Trophoblast cell (in vitro differentiated cells and primary cell): ENCODE measurements around the gene TSPAN31.

Experiments
- DNase-seq, 2 donors: peaks; one replicate each; pipeline ENCODE4 v3.0.0-alpha.2; 2016
- H2AFZ ChIP-seq: 2 replicates; pipeline ENCODE4 v1.6.1; 2013; ENCODE audit warnings: low read length, moderate library complexity, mild to moderate bottlenecking; ENCODE audit not compliant: insufficient read depth, poor library complexity
- H2AK5ac ChIP-seq: 2 replicates; pipeline ENCODE4 v1.6.1; 2013; ENCODE audit warnings: mild to moderate bottlenecking, low read length
- H2BK120ac ChIP-seq: 2 replicates; pipeline ENCODE4 v1.6.1; 2013; ENCODE audit warnings: low read length, mild to moderate bottlenecking, moderate library complexity; ENCODE audit not compliant: insufficient read depth, poor library complexity
- H2BK12ac ChIP-seq: 2 replicates; pipeline ENCODE4 v1.6.1; 2013; ENCODE audit warnings: mild to moderate bottlenecking, low read length, moderate library complexity
- H2BK5ac ChIP-seq: 2 replicates; pipeline ENCODE4 v1.6.1; 2013; ENCODE audit warnings: low read length, low read depth, moderate library complexity, mild to moderate bottlenecking; ENCODE audit not compliant: poor library complexity
- H3K14ac ChIP-seq: 2 replicates; pipeline ENCODE4 v1.6.1; 2013; ENCODE audit warnings: mild to moderate bottlenecking, low read length
- H3K18ac ChIP-seq: 2 replicates; pipeline ENCODE4 v1.6.1; 2013; ENCODE audit warnings: mild to moderate bottlenecking, low read length
- H3K23ac ChIP-seq: 2 replicates; pipeline ENCODE4 v1.6.1; 2013; ENCODE audit warnings: low read length
- H3K27ac ChIP-seq: 2 replicates; pipeline ENCODE4 v1.5.1; 2013; ENCODE audit warnings: low read depth, mild to moderate bottlenecking, inconsistent platforms, low read length, moderate library complexity
- H3K27me3 ChIP-seq: 2 replicates; pipeline ENCODE4 v1.6.1; 2013; ENCODE audit warnings: inconsistent platforms, mild to moderate bottlenecking, low read length, moderate library complexity; ENCODE audit not compliant: insufficient read depth
- H3K36me3 ChIP-seq, 2 experiments: 1 replicate in 1 of 2; 2 replicates in 1 of 2; pipeline ENCODE4 v1.6.1; 2013; ENCODE audit warnings: low read length in 2 of 2, mild to moderate bottlenecking in 2 of 2, moderate library complexity in 1 of 2; ENCODE audit not compliant: insufficient read depth in 2 of 2, control insufficient read depth in 1 of 2
- H3K4ac ChIP-seq: 2 replicates; pipeline ENCODE4 v1.6.1; 2013; ENCODE audit warnings: low read depth, mild to moderate bottlenecking, low read length, moderate library complexity
- H3K4me1 ChIP-seq, 2 experiments: 1 replicate in 1 of 2; 2 replicates in 1 of 2; pipeline ENCODE4 v1.6.1; 2013; ENCODE audit warnings: low read length in 2 of 2, mild to moderate bottlenecking in 2 of 2, moderate library complexity in 1 of 2; ENCODE audit not compliant: insufficient read depth in 2 of 2, control insufficient read depth in 1 of 2
- H3K4me2 ChIP-seq: 2 replicates; pipeline ENCODE4 v1.6.1; 2013; ENCODE audit warnings: inconsistent platforms, mild to moderate bottlenecking, low read length, moderate library complexity
- H3K4me3 ChIP-seq: 2 replicates; pipeline ENCODE4 v1.5.1; 2013; ENCODE audit warnings: mild to moderate bottlenecking, low read depth, low read length, inconsistent platforms
- H3K79me1 ChIP-seq: one replicate; pipeline ENCODE4 v1.6.1; 2013; ENCODE audit warnings: low read length
- H3K79me2 ChIP-seq: 2 replicates; pipeline ENCODE4 v1.6.1; 2013; ENCODE audit warnings: low read length, mild to moderate bottlenecking; ENCODE audit not compliant: control insufficient read depth, insufficient read depth, poor library complexity
- H3K9ac ChIP-seq: 2 replicates; pipeline ENCODE4 v1.6.1; 2013; ENCODE audit warnings: mild to moderate bottlenecking, low read length
- H3K9me3 ChIP-seq: 2 replicates; pipeline ENCODE4 v1.6.1; 2013; ENCODE audit warnings: low read depth, mild to moderate bottlenecking, control low read depth, inconsistent platforms, low read length; ENCODE audit not compliant: insufficient read depth
- H4K12ac ChIP-seq: 2 replicates; pipeline ENCODE4 v1.6.1; 2013; ENCODE audit warnings: low read depth, mild to moderate bottlenecking, low read length, moderate library complexity
- H4K8ac ChIP-seq: 2 replicates; pipeline ENCODE4 v1.6.1; 2013; ENCODE audit warnings: low read depth, mild to moderate bottlenecking, low read length, moderate library complexity
- H4K91ac ChIP-seq: one replicate; pipeline ENCODE4 v1.6.1; 2013; ENCODE audit warnings: low read depth, mild to moderate bottlenecking, low read length, moderate library complexity
- WGBS: extraction: QIAGEN DNeasy Blood & Tissue Kit; methylation state at CpG from one replicate; pipeline ENCODE4 v1.1.7; 2013; ENCODE audit warnings: missing lambda C conversion rate; ENCODE audit not compliant: insufficient read length, insufficient coverage; ENCODE audit errors: extremely low coverage; 5-methylcytosine and 5-hydroxymethylcytosine counted together

Gene TSPAN31

DNA sequence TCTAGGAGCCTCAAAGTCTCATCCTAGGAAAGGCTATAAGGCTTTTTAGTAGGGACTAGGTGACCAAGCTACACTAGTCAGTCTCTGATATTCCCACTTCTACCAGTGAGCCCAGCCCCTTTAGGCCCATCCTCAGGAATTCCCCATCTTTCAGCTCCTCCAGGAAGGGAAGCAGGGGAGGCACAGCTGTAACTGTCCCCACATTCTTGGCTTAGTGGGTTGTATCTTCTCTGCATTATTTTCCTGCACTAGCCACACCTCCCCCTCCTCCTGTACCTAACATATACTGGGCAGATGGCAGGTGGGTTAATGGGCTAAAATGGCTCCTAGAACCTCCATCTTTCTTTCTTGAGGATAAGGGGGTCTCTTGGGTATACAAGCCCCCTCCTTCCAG, 22.5 kb downstream of the TSPAN31 start:
- Histone ChIP-seq H2BK5ac (no peak overlapping the region), H3K18ac (no peak overlapping the region), H3K36me3 (peaks cover 12 to 13% of the 10 kb centered on the region in 2 experiments), H4K91ac (no peak overlapping the region), H3K79me1 (peaks cover 4% of the 10 kb centered on the region), H2AFZ (no peak overlapping the region), H2BK12ac (no peak overlapping the region), H3K4me1 (peaks cover 18 to 27% of the 10 kb centered on the region in 2 experiments), H3K27me3 (peaks cover 45% of the 10 kb centered on the region), H3K9ac (no peak overlapping the region), H3K4me2 (no peak overlapping the region), H3K79me2 (peaks cover 2% of the 10 kb centered on the region), H4K8ac (no peak overlapping the region), H3K4ac (no peak overlapping the region), H3K4me3 (no peak overlapping the region), H2BK120ac (no peak overlapping the region), H4K12ac (no peak overlapping the region), H3K27ac (no peak overlapping the region), H3K14ac (no peak overlapping the region), H3K23ac (no peak overlapping the region), H3K9me3 (peaks cover 6% of the 10 kb centered on the region), H2AK5ac (no peak overlapping the region)
- DNase-seq = no peak

DNA sequence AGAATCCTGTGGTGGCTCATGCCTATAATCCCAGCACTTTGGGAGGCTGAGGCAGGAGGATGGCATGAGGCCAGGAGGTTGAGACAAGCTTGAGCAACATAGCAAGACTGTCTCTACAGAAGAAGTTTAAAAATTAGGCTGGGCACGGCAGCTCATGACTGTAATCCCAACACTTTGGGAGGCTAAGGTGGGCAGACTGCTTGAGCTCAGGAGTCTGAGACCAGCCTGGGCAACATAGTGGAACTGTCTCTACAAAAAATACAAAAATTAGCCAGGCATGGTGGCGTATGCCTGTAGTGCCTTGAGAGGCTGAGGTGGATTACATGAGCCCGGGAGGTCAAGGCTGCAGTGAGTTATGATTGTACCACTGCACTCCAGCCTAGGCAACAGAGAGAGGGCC, 23.0 kb downstream of the TSPAN31 start:
- H3K4me2 ChIP-seq = no peak overlapping the region
- no peak overlapping the region for H3K4me3 ChIP-seq
- no peak overlapping the region for H2BK5ac ChIP-seq
- no peak overlapping the region for H2AK5ac ChIP-seq
- peaks cover 18 to 27% of the 10 kb centered on the region in 2 experiments for H3K4me1 ChIP-seq
- no peak overlapping the region for H3K4ac ChIP-seq
- H3K27ac ChIP-seq = no peak overlapping the region
- peaks cover 12 to 13% of the 10 kb centered on the region in 2 experiments for H3K36me3 ChIP-seq
- H2BK12ac ChIP-seq = no peak overlapping the region
- peaks cover 6% of the 10 kb centered on the region for H3K9me3 ChIP-seq
- H4K12ac ChIP-seq = no peak overlapping the region
- H3K9ac ChIP-seq = no peak overlapping the region
- H4K8ac ChIP-seq = no peak overlapping the region
- H3K14ac ChIP-seq = no peak overlapping the region
- no peak for DNase-seq
- peaks cover 9% of the 10 kb centered on the region for H3K79me1 ChIP-seq
- H4K91ac ChIP-seq = no peak overlapping the region
- H2AFZ ChIP-seq = no peak overlapping the region
- no CpG with 5 or more reads among the region's 3 CpGs for WGBS
- H3K79me2 ChIP-seq = peaks cover 6% of the 10 kb centered on the region
- H3K23ac ChIP-seq = no peak overlapping the region
- no peak overlapping the region for H3K18ac ChIP-seq
- peaks cover 44% of the 10 kb centered on the region for H3K27me3 ChIP-seq
- H2BK120ac ChIP-seq = no peak overlapping the region

- Histone ChIP-seq H2BK5ac (no peak overlapping the region), H4K12ac (no peak overlapping the region), H3K79me2 (peaks cover 7% of the 10 kb centered on the region), H4K91ac (no peak overlapping the region), H3K23ac (no peak overlapping the region), H3K27me3 (peaks cover 29% of the 10 kb centered on the region), H4K8ac (no peak overlapping the region), H3K9me3 (peaks cover 6% of the 10 kb centered on the region), H3K9ac (no peak overlapping the region), H2AFZ (no peak overlapping the region), H3K4me1 (peaks cover 18 to 28% of the 10 kb centered on the region in 2 experiments), H3K4me3 (no peak overlapping the region), H3K18ac (no peak overlapping the region), H2BK12ac (no peak overlapping the region), H2AK5ac (no peak overlapping the region), H3K4ac (no peak overlapping the region), H3K79me1 (peaks cover 11% of the 10 kb centered on the region), H3K36me3 (peaks cover 12 to 13% of the 10 kb centered on the region in 2 experiments), H3K27ac (no peak overlapping the region), H3K14ac (no peak overlapping the region), H2BK120ac (no peak overlapping the region), H3K4me2 (no peak overlapping the region)
- WGBS = no CpG with 5 or more reads among the region's 11 CpGs
- DNase-seq = no peak
Observed at GRCh38 chr12:57769594-57769993, 24.8 kb downstream of the TSPAN31 start.

DNA sequence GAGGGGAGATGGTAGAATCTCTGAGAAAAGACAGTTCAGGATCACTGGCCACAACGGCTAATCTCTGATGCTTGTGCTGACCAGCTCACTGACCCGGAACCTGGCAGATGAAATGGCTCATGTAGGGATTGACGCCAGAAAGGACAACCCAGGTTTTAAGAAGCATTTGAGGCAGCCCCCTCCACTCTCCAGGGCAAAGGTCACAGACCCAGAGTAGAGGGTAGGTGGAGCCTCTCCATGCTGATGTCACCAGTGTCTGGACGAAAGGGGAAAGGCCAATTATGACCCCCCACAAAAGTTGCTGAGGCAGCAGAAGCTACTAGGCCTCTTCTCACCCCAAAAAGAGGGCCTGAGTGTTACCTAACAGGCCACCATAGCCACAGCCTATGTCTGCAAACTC, 25.9 kb downstream of the TSPAN31 start:
- Histone ChIP-seq H4K8ac (no peak overlapping the region), H2AK5ac (no peak overlapping the region), H2BK12ac (no peak overlapping the region), H3K4me3 (no peak overlapping the region), H3K79me2 (peaks cover 7% of the 10 kb centered on the region), H2BK120ac (no peak overlapping the region), H3K4ac (no peak overlapping the region), H3K9ac (no peak overlapping the region), H3K4me2 (no peak overlapping the region), H3K36me3 (peaks cover 12 to 13% of the 10 kb centered on the region in 2 experiments), H3K27me3 (peaks cover 18% of the 10 kb centered on the region), H4K12ac (no peak overlapping the region), H2BK5ac (no peak overlapping the region), H3K23ac (no peak overlapping the region), H2AFZ (no peak overlapping the region), H3K18ac (no peak overlapping the region), H3K9me3 (peaks cover 2% of the 10 kb centered on the region), H3K27ac (no peak overlapping the region), H3K14ac (no peak overlapping the region), H4K91ac (no peak overlapping the region), H3K4me1 (peaks cover 9 to 17% of the 10 kb centered on the region in 2 experiments), H3K79me1 (peaks cover 11% of the 10 kb centered on the region)
- WGBS = no CpG with 5 or more reads among the region's 4 CpGs
- no peak for DNase-seq
